GM19467 (cell line): Measurements from ENCODE around the gene CRISPLD2.

ENCODE experiments used
- ATAC-seq: cut with Tn5 transposase; IDR thresholded peaks from one replicate; pipeline ENCODE4 v1.9.1; 2021; ENCODE audit warnings: mild to moderate bottlenecking, moderate library complexity; ENCODE audit not compliant: unreplicated experiment

The CRISPLD2 gene

GRCh38 chr16:84819644-84820304, at the start of gene CRISPLD2:
CRISPLD2 (plus strand) TSS chr16:84819985; CDS start chr16:84838496, 18,511 bp downstream.
- peak; percentile 56 for ATAC-seq

- no peak for ATAC-seq
Observed at GRCh38 chr16:84773312-84773711, 46.5 kb upstream of the CRISPLD2 start.

GRCh38 chr16:84774810-84775209, 45.0 kb upstream of the CRISPLD2 start:
- ATAC-seq, result no peak

DNA sequence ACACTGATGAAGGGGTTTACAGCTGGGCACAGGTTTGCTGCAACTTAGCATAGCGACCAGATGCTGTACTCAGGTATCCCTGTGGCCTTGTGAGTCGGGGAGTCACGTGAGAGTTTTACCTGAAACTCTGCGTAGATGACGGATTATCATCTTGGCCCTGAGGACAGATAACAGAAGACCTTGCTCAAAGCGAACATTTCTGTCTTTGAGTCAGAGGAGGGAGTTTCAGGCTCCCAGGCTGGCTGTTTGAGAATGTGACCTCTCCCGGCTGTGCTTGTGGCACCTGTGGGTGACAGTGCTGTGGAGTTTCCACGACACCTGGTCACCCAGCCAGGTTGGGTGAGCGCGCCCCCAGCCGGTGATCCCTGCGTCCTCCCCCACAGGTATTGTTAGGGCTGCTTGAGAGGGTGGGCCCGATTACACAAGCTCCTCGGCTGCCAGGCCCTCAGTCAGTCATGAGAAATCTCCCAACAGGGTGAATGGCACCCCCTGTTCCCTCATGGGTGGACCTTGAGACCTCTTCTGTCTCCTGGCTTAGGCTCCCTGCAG, 44.4 kb upstream of the CRISPLD2 start:
- ATAC-seq, result no peak

GRCh38 chr16:84777435-84777834, 42.4 kb upstream of the CRISPLD2 start:
- ATAC-seq, result no peak

DNA sequence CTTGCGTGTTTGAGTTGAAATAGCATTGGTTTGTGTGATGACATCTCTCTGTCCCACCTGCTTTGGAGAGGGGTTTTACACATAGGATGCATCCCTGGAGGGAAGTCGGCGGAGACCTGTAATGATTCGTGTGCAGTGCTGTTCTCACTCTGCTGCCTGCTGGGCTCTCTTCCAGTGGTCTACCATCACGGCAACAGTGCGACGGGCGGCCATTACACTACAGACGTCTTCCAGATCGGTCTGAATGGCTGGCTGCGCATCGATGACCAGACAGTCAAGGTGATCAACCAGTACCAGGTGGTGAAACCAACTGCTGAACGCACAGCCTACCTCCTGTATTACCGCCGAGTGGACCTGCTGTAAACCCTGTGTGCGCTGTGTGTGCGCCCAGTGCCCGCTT, 41.1 kb upstream of the CRISPLD2 start:
- no peak for ATAC-seq

DNA sequence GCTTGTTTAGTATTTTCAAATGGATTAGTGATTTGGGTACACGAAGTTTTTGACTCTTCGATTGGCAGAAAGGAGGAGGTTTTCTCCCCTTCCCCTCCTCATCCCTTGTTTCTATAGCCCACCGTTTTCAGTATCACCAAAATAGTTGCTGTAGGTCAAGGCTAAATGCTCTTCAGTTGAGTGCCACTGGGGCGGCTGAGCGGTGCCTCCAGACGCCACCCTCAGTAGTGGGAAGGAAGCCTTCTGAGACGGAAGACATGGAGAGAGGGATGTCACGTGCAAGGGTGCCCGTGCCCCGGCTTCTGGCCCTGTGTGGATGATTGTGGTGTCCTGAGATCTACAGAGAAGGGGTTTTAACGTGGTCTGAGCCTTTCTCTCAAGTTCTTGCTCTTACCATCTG, 39.7 kb upstream of the CRISPLD2 start:
- ATAC-seq, result no peak

DNA sequence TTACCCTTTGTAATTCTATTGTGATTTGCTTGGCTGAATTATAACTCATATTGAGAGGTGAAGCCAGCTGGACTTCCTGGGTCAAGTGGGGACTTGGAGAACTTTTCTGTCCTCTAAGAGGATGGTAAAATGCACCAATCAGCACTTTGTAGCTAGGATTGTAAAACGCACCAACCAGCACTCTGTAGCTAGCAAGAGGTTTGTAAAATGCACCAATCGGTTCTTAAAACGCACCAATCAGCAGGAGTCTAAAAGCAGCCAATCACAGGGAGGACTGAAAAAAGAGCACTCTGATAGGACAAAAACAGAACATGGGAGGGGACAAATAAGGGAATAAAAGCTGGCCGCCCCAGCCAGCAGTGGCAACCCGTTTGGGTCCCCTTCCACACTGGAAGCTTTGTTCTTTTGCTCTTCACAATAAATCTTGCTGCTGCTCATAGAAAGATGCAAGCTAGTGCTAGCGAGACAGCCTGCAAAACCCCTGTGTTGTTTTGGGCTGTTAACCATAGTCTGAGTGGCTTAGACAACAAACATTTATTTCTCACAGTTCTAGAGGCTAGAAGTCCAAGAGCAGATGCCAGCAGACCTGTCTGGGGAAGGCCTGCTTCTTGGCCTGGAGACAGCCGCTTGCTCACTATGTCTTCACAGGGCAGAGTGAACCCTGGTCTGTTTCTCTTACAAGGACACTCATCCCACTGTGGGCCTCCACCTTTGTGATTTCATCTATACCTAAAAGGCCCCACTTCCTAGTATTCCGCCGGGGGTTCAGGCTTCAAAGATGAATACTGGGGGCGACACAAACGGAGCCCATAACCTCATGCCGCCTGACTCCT, 39.0 kb upstream of the CRISPLD2 start:
- no peak for ATAC-seq

GRCh38 chr16:84782846-84783245, 36.9 kb upstream of the CRISPLD2 start:
- no peak for ATAC-seq

DNA sequence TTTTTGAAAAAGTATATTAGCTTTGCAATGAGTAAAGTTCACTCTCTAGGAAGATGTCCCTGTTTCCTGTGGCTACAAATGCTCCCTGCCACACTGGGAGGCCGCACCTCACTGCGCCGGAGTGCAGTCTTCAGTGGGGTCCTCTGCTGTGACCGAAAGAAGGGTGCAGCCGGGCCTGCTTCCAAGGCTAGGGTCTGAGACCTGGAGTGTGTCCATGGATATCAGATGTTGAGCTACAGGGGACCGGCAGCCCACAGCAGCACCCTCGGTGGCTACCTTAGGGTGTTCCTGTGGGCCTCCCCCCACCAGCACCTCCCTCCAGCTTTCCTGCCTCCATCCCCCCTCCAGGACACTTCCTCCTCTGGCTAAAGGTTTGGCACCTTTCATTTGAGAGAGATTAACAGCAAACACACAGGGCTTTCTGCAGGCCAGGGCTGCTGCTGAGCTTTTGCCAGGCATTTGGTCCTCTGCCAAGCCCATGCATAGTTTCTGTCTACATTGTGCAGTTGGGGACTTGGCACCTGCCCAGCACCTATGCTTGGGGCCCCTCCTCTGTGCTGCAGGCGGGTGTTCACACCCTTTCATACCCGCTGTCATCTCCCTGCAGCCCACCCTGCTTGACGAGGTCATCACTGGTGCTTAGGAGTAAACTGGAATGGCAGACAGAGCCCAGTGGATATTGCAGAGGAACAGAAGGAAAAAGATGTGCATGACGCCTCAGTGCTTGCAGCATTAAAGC, 33.8 kb upstream of the CRISPLD2 start:
- no peak for ATAC-seq

GRCh38 chr16:84786605-84787262, 33.1 kb upstream of the CRISPLD2 start:
- no peak for ATAC-seq

- ATAC-seq, result no peak
Observed at GRCh38 chr16:84787263-84787622, 32.5 kb upstream of the CRISPLD2 start.

DNA sequence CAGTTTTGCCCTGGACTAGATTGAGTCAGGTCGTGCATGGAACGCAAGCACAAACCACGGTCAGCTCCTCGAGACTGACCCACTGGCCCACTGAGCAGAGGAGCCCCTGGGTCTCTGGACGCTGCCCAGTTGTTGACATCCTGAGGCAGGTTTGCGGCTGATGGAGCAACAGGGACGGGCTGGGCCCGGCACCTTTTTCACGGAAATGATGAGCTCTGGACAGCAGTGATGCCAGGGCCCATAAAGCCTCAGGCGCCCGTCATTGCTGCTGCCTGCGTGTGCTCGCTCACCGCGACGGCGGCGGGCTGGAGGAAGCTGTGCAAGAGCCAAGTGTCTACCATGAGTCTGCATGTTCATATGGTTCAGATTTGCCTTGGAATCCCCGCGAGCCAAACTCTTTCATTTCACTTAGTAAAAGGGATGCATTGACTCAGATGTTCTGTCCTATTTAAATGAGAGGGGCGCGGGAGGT, 30.8 kb upstream of the CRISPLD2 start:
- ATAC-seq, result no peak

DNA sequence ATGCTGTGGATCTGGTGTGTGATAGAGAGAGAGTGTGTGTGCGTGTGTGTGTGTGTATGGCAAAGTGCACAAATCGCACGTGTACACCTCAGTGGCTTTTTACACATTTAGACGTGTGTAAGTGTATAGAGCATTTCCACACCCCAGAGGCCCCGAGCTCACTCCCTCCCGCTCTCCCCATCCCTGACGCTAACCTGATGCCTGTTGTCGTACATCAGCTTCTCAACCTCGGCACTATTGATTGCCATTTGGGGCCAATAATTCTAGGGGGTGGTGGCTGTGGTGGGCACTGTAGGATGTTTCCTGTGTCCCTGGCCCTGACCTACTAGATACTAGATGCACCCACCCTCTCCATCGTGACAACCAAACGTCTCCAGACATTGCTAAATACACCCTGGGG, 30.4 kb upstream of the CRISPLD2 start:
- no peak for ATAC-seq

GRCh38 chr16:84790301-84790700, 29.5 kb upstream of the CRISPLD2 start:
- ATAC-seq, result no peak

- ATAC-seq, result no peak
Observed at GRCh38 chr16:84791088-84791487, 28.7 kb upstream of the CRISPLD2 start.

DNA sequence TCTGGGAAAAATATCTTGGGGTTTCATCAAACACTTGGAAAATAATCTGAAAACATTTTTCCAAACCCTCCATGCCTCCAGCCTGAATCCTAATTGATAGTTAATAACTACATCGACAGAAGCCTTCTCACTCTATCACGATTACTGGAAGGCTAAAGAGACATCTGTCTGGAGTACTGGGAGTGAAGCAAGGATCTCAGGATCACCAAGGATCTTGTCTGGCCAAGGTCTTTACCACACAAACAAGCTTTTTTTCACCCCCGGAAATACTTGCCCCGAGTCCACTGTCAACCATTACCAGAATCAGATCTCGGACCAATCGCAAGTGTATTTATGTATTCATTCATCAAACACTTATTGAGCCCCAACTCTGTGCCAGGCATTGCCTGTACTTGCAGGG, 28.3 kb upstream of the CRISPLD2 start:
- ATAC-seq, result no peak

GRCh38 chr16:84794186-84794585, 25.6 kb upstream of the CRISPLD2 start:
- ATAC-seq, result no peak

- ATAC-seq, result no peak
Observed at GRCh38 chr16:84794626-84795025, 25.2 kb upstream of the CRISPLD2 start.

DNA sequence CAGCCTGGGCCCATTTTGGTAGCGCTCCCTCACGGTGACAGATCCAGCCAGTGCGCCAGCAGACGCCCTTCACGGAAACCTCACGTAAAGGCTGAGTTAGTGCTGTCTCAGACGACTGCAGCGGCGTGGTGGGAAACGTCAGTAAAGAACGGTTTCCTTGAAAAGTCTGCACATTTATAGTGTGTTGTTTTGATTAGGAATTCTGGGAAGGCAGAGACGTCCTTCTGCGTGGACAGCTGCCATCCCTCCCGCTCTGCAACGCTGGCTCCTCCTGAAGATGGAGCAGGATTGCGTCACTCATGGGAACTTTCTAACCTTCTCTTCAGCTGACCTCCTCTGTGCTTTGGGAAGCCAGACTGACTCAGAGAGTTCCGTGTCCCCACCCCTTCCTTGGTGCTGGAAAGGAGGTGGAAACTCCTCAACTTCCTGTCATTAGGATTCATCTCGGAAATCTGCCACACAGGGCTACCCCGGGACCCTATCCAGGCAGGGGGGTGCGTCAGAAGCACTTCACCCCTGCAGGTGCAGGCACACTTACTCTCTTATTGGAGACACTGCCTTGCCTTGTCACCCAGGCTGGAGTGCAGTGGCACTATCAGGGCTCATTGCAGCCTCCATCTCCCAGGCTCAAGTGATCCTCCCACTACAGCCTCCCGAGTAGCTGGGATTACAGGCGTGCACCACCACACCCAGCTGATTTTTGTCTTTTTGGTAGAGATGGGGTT, 24.3 kb upstream of the CRISPLD2 start:
- no peak for ATAC-seq
